Measurements from ENCODE around the gene NOP10. TPM values are rescaled to one million over a fixed set of nuclear protein-coding genes. Genes with fewer than 3 reads are reported as not detected.
"Not testable (repeated sequence)": the region's sequence is repeated elsewhere in the genome, so short reads cannot be mapped to it uniquely, and the experiment has no call there.

NOP10 gene
- total and polyA plus RNA-seq, 4 donors: 95.6 to 284 (median 136) TPM

GRCh38 chr15:34353627-34354026 is 10.7 kb upstream of the NOP10 start:
- intact Hi-C loops (cut with DNase I): no loop called here
- no peak for ATAC-seq (ENCODE audit: low FRiP score)

GRCh38 chr15:34352996-34353395 is 10.1 kb upstream of the NOP10 start:
- WGBS, 2 donors: 91 to 95% methylated on average over 12 of the region's 12 CpGs
- H3K9me3 ChIP-seq (ENCODE audit: control insufficient read depth, low read length); H3K27ac ChIP-seq (ENCODE audit: low read depth in 1 of 2, low read length in 2 of 2); ATAC-seq (ENCODE audit: low FRiP score); H3K36me3 ChIP-seq (ENCODE audit: control insufficient read depth in 1 of 2, insufficient read depth in 2 of 2, low read length in 1 of 2); H3K4me3 ChIP-seq (ENCODE audit: low read length in 2 of 2); DNase-seq; H3K27me3 ChIP-seq (ENCODE audit: control insufficient read depth in 1 of 2, insufficient read depth in 2 of 2, low read length in 1 of 2); intact Hi-C loops (cut with DNase I); H3K4me1 ChIP-seq (ENCODE audit: control insufficient read depth in 1 of 2, insufficient read depth in 2 of 2, low read length in 2 of 2): not testable (repeated sequence)

More at GRCh38 chr15:34353627-34354026, 10.7 kb upstream of the NOP10 start:
- no peaks in the 10 kb centered on the region for H3K27me3 ChIP-seq (ENCODE audit: control insufficient read depth in 1 of 2, insufficient read depth in 2 of 2, low read length in 1 of 2)
- no peaks in the 10 kb centered on the region for H3K4me1 ChIP-seq (ENCODE audit: control insufficient read depth in 1 of 2, insufficient read depth in 2 of 2, low read length in 2 of 2)
- no peak for DNase-seq
- H3K4me3 ChIP-seq (ENCODE audit: low read length in 2 of 2): no peak overlapping the region
- no peak overlapping the region for H3K27ac ChIP-seq (ENCODE audit: low read depth in 1 of 2, low read length in 2 of 2)
- H3K36me3 ChIP-seq (ENCODE audit: control insufficient read depth in 1 of 2, insufficient read depth in 2 of 2, low read length in 1 of 2): no peaks in the 10 kb centered on the region
- H3K9me3 ChIP-seq (ENCODE audit: control insufficient read depth, low read length): no peaks in the 10 kb centered on the region
- 70 to 72% methylated on average over 2 of the region's 2 CpGs for WGBS, 2 donors

- DNase-seq: no peak
- ATAC-seq (ENCODE audit: low FRiP score): no peak
- H3K4me3 ChIP-seq (ENCODE audit: low read length in 2 of 2): no peak overlapping the region
- no peaks in the 10 kb centered on the region for H3K9me3 ChIP-seq (ENCODE audit: control insufficient read depth, low read length)
- H3K4me1 ChIP-seq (ENCODE audit: control insufficient read depth in 1 of 2, insufficient read depth in 2 of 2, low read length in 2 of 2): no peaks in the 10 kb centered on the region
- H3K27ac ChIP-seq (ENCODE audit: low read depth in 1 of 2, low read length in 2 of 2): no peak overlapping the region
- no peaks in the 10 kb centered on the region for H3K27me3 ChIP-seq (ENCODE audit: control insufficient read depth in 1 of 2, insufficient read depth in 2 of 2, low read length in 1 of 2)
- intact Hi-C loops (cut with DNase I): loop anchor here in 1 of 2 donors (10.0 kb wide), 1 partner anchor 235 kb away; the partner anchor contains the start of gene GOLGA8B
- H3K36me3 ChIP-seq (ENCODE audit: control insufficient read depth in 1 of 2, insufficient read depth in 2 of 2, low read length in 1 of 2): no peaks in the 10 kb centered on the region
- WGBS, 2 donors: 84 to 87% methylated on average over 4 of the region's 4 CpGs
Measured at GRCh38 chr15:34349769-34350168, 6.8 kb upstream of the NOP10 start.

- Histone ChIP-seq H3K27me3 (ENCODE audit: control insufficient read depth in 1 of 2, insufficient read depth in 2 of 2, low read length in 1 of 2) (no peaks in the 10 kb centered on the region), H3K27ac (ENCODE audit: low read depth in 1 of 2, low read length in 2 of 2) (no peak overlapping the region), H3K9me3 (ENCODE audit: control insufficient read depth, low read length) (no peaks in the 10 kb centered on the region), H3K4me1 (ENCODE audit: control insufficient read depth in 1 of 2, insufficient read depth in 2 of 2, low read length in 2 of 2) (no peaks in the 10 kb centered on the region), H3K36me3 (ENCODE audit: control insufficient read depth in 1 of 2, insufficient read depth in 2 of 2, low read length in 1 of 2) (no peaks in the 10 kb centered on the region), H3K4me3 (ENCODE audit: low read length in 2 of 2) (no peak overlapping the region)
- DNase-seq (no peak), ATAC-seq (ENCODE audit: low FRiP score) (no peak)
- intact Hi-C loops (cut with DNase I): loop anchor here in 1 of 2 donors (10.0 kb wide), 1 partner anchor 236 kb away; the partner anchor contains the start of gene GOLGA8B
- WGBS, 2 donors: 65 to 68% methylated on average over 1 of the region's 1 CpG
Measured at GRCh38 chr15:34348735-34349300, 5.9 kb upstream of the NOP10 start.

- no peaks in the 10 kb centered on the region for H3K9me3 ChIP-seq (ENCODE audit: control insufficient read depth, low read length)
- H3K36me3 ChIP-seq (ENCODE audit: control insufficient read depth in 1 of 2, insufficient read depth in 2 of 2, low read length in 1 of 2): no peaks in the 10 kb centered on the region
- DNase-seq: no peak
- 83 to 85% methylated on average over 13 of the region's 13 CpGs for WGBS, 2 donors
- H3K27ac ChIP-seq (ENCODE audit: low read depth in 1 of 2, low read length in 2 of 2): no peak overlapping the region
- H3K27me3 ChIP-seq (ENCODE audit: control insufficient read depth in 1 of 2, insufficient read depth in 2 of 2, low read length in 1 of 2): no peaks in the 10 kb centered on the region
- intact Hi-C loops (cut with DNase I): loop anchor here in 1 of 2 donors (10.0 kb wide), 1 partner anchor 237 kb away; the partner anchor contains the start of gene GOLGA8B
- H3K4me1 ChIP-seq (ENCODE audit: control insufficient read depth in 1 of 2, insufficient read depth in 2 of 2, low read length in 2 of 2): no peaks in the 10 kb centered on the region
- ATAC-seq (ENCODE audit: low FRiP score): no peak
- no peak overlapping the region for H3K4me3 ChIP-seq (ENCODE audit: low read length in 2 of 2)
Measured at GRCh38 chr15:34347951-34348638, 5.2 kb upstream of the NOP10 start.

- not testable (repeated sequence) for H3K36me3 ChIP-seq (ENCODE audit: control insufficient read depth in 1 of 2, insufficient read depth in 2 of 2, low read length in 1 of 2); DNase-seq; H3K9me3 ChIP-seq (ENCODE audit: control insufficient read depth, low read length); H3K27me3 ChIP-seq (ENCODE audit: control insufficient read depth in 1 of 2, insufficient read depth in 2 of 2, low read length in 1 of 2); H3K4me1 ChIP-seq (ENCODE audit: control insufficient read depth in 1 of 2, insufficient read depth in 2 of 2, low read length in 2 of 2); ATAC-seq (ENCODE audit: low FRiP score)
- intact Hi-C loops (cut with DNase I): loop anchor here in 1 of 2 donors (2.0 to 10.0 kb wide), 3 partner anchors 25 to 243 kb away; partner anchors contain the start of genes GOLGA8B and LPCAT4
- WGBS, 2 donors: 42% methylated on average over 26 of the region's 26 CpGs
- Histone ChIP-seq H3K27ac (ENCODE audit: low read depth in 1 of 2, low read length in 2 of 2) (peak overlapping the region in 1 of 2 donors; percentile 50), H3K4me3 (ENCODE audit: low read length in 2 of 2) (peak overlapping the region; percentile 64 to 78)
Measured at GRCh38 chr15:34342213-34342736, 661 bp downstream of the NOP10 start.

GRCh38 chr15:34341381-34342212 is 1.3 kb downstream of the NOP10 start:
- intact Hi-C loops (cut with DNase I): loop anchor here in 1 of 2 donors (2.0 to 10.0 kb wide), 3 partner anchors 25 to 243 kb away; partner anchors contain the start of genes GOLGA8B and LPCAT4
- ATAC-seq (ENCODE audit: low FRiP score) (no peak), DNase-seq (no peak)
- Histone ChIP-seq H3K4me1 (ENCODE audit: control insufficient read depth in 1 of 2, insufficient read depth in 2 of 2, low read length in 2 of 2) (no peaks in the 10 kb centered on the region), H3K27ac (ENCODE audit: low read depth in 1 of 2, low read length in 2 of 2) (no peak overlapping the region), H3K36me3 (ENCODE audit: control insufficient read depth in 1 of 2, insufficient read depth in 2 of 2, low read length in 1 of 2) (peaks cover 0 to 1% of the 10 kb centered on the region in 2 donors), H3K9me3 (ENCODE audit: control insufficient read depth, low read length) (no peaks in the 10 kb centered on the region), H3K27me3 (ENCODE audit: control insufficient read depth in 1 of 2, insufficient read depth in 2 of 2, low read length in 1 of 2) (no peaks in the 10 kb centered on the region), H3K4me3 (ENCODE audit: low read length in 2 of 2) (no peak overlapping the region)
- WGBS, 2 donors: 94 to 95% methylated on average over 15 of the region's 15 CpGs

- WGBS, 2 donors: 56 to 68% methylated on average over 3 of the region's 3 CpGs
- H3K4me1 ChIP-seq (ENCODE audit: control insufficient read depth in 1 of 2, insufficient read depth in 2 of 2, low read length in 2 of 2): no peaks in the 10 kb centered on the region
- DNase-seq: no peak
Measured at GRCh38 chr15:34339946-34340345, 3.0 kb downstream of the NOP10 start.

More at GRCh38 chr15:34339946-34340345, 3.0 kb downstream of the NOP10 start:
- Histone ChIP-seq H3K27me3 (ENCODE audit: control insufficient read depth in 1 of 2, insufficient read depth in 2 of 2, low read length in 1 of 2) (no peaks in the 10 kb centered on the region), H3K9me3 (ENCODE audit: control insufficient read depth, low read length) (no peaks in the 10 kb centered on the region), H3K27ac (ENCODE audit: low read depth in 1 of 2, low read length in 2 of 2) (no peak overlapping the region), H3K36me3 (ENCODE audit: control insufficient read depth in 1 of 2, insufficient read depth in 2 of 2, low read length in 1 of 2) (peaks cover 0 to 1% of the 10 kb centered on the region in 2 donors), H3K4me3 (ENCODE audit: low read length in 2 of 2) (no peak overlapping the region)
- no peak for ATAC-seq (ENCODE audit: low FRiP score)
- intact Hi-C loops (cut with DNase I): loop anchor here in 1 of 2 donors (5.0 to 10.0 kb wide), 4 partner anchors 63 to 245 kb away; partner anchors contain the start of gene GOLGA8B

Measured in aorta (tissue), 5 donors.